C4-2B (cell line): ENCODE measurements around the gene TGFBR3.

ENCODE experiments used
- CTCF ChIP-seq: fragments of 450-650 bp; conservative IDR thresholded peaks from 2 replicates; pipeline ENCODE4 v1.5.1; 2017; ENCODE audit warnings: mild to moderate bottlenecking
- ZFX ChIP-seq: fragments of 450-650 bp; IDR thresholded peaks from 2 replicates; pipeline ENCODE4 v1.6.1; 2017

DNA sequence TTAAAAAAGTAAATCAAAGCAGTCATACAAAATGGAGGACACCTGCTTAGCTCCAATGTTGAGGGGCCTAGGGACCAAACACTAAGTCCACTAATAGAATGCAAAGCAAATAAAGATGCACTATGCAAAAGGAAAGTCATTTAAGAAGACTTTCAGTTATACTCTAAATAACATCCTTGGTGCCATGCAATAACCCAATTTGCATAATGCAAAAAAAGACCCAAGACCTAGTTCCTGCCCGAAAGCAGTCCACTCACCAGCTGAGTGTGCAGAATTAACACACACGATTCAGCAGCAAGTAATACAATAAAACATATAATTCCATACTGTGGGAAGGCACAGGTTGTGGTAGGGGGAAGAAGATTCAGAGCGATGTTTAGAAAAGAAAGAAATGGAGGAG is 101.8 kb downstream of the TGFBR3 start:
- TF ChIP-seq CTCF (no peak), ZFX (no peak)
